IMR-90 (cell line): Measurements from ENCODE around the gene PAFAH1B2.

Source experiments
- MAZ ChIP-seq: IDR thresholded peaks from 2 replicates; pipeline ENCODE4 v1.6.1; 2012; ENCODE audit warnings: low read depth, mild to moderate bottlenecking, low read length, improper control_type of control experiment, moderate library complexity, borderline replicate concordance
- NFE2L2 ChIP-seq: fragments of 150-350 bp; IDR thresholded peaks from 2 replicates; pipeline ENCODE4 v1.6.1; 2016; ENCODE audit warnings: low read depth, mild to moderate bottlenecking, low read length
- POLR2A ChIP-seq: IDR thresholded peaks from 2 replicates; pipeline ENCODE4 v1.6.1; 2012; ENCODE audit warnings: mild to moderate bottlenecking, low read depth, low read length
- RAD21 ChIP-seq: IDR thresholded peaks from 2 replicates; pipeline ENCODE4 v1.6.1; 2012; ENCODE audit warnings: low read length, improper control_type of control experiment
- TF ChIP-seq, protein P1 (sequence below): conservative IDR thresholded peaks from 2 replicates; pipeline ENCODE4 v1.5.1; 2012; ENCODE audit warnings: mild to moderate bottlenecking, low read depth, low read length, improper control_type of control experiment
- TF ChIP-seq, protein P2 (sequence below): fragments of 150-350 bp; IDR thresholded peaks from 2 replicates; pipeline ENCODE4 v1.6.1; 2017; ENCODE audit warnings: mild to moderate bottlenecking, antibody characterized with exemption, low read length, low read depth

DNA sequence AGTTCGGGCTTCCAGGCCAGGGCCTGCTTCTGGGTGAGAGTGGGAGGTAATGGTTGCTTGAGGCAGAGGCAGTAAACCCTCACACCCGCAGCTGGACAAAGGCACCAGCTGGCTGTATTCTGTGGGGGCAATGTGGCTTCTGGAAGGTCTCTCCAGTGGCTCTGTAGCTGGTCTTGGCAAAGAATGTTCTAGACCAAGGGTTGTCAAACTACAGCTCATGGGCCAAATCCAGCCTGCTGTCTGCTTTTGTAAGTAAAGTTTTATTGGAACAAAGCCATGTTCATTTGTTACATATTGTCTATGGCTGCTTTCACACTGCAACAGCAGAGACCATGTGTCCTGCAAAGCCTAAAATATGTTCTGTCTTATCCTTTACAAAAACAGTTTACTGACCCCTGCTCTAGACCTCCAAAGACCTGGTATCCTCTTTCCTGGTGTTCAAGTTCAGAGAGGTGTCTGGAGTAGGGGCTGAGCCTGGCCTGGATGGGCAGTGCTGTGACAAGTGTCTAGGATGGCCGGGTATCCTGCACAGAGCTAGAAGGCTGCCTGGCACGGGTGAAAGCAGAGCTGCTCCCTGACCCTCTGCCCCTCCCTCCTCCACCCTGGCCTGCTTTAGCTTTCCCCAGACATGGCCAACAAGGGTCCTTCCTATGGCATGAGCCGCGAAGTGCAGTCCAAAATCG, 58.4 kb downstream of the PAFAH1B2 start:
- TF ChIP-seq POLR2A (no peak; the same call in 1 of the 2 replicates), RAD21 (no peak), NFE2L2 (no peak), MAZ (no peak; the same call in 1 of the 2 replicates)
- TF ChIP-seq, protein P1, sequence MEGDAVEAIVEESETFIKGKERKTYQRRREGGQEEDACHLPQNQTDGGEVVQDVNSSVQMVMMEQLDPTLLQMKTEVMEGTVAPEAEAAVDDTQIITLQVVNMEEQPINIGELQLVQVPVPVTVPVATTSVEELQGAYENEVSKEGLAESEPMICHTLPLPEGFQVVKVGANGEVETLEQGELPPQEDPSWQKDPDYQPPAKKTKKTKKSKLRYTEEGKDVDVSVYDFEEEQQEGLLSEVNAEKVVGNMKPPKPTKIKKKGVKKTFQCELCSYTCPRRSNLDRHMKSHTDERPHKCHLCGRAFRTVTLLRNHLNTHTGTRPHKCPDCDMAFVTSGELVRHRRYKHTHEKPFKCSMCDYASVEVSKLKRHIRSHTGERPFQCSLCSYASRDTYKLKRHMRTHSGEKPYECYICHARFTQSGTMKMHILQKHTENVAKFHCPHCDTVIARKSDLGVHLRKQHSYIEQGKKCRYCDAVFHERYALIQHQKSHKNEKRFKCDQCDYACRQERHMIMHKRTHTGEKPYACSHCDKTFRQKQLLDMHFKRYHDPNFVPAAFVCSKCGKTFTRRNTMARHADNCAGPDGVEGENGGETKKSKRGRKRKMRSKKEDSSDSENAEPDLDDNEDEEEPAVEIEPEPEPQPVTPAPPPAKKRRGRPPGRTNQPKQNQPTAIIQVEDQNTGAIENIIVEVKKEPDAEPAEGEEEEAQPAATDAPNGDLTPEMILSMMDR: no peak
- TF ChIP-seq, protein P2, sequence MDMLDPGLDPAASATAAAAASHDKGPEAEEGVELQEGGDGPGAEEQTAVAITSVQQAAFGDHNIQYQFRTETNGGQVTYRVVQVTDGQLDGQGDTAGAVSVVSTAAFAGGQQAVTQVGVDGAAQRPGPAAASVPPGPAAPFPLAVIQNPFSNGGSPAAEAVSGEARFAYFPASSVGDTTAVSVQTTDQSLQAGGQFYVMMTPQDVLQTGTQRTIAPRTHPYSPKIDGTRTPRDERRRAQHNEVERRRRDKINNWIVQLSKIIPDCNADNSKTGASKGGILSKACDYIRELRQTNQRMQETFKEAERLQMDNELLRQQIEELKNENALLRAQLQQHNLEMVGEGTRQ: no peak
